Measurements from ENCODE around the gene SBF2.

The SBF2 gene

DNA sequence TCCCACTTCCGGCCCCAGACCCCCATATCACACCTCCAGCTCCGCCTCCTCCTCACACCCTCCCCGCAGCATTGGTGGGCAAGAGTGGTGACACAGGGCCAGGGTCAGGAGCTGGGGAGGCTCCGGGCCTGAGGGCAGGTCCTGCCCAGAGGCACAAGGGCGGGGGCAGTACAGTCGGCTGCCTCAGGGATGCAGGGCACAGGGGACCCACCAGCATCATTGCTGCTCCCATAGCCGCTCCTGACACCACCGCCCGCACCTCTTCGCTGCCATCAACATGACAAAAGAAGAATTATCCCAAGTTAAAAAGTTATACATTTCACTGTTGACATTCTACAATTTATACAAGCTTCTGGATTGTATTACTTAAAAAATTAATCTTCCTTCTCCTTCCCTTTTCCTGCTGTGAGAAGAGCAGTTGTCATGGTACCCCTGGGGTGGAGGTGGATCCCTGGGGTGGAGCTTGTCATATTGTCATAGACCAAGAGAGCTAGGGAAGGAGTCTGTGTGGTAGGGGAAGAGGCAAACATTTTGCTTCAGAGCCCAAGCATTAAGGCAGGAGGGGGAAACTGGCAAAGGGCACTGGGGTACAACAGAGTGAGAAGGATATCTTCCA lies 4.1 kb downstream of the SBF2 start:
- TF ChIP-seq CTCF (IDR thresholded peaks at IDR 0.05; ENCODE audit: low read depth, low read length): no peak
- in situ Hi-C loops (cut with HindIII; ENCODE audit: low sequenced_read_pairs): no loop called here
- H3K4me3 ChIP-seq (ENCODE audit: low read depth, low read length): no peak overlapping the region
- DNase-seq (ENCODE audit: low read depth, low spot score): no peak

- DNase-seq (ENCODE audit: low read depth, low spot score): no peak
- in situ Hi-C loops (cut with HindIII; ENCODE audit: low sequenced_read_pairs): no loop called here
- TF ChIP-seq CTCF (IDR thresholded peaks at IDR 0.05; ENCODE audit: low read depth, low read length): no peak
- no peak overlapping the region for H3K4me3 ChIP-seq (ENCODE audit: low read depth, low read length)
Measured at GRCh38 chr11:10288881-10289764, 4.9 kb downstream of the SBF2 start.

DNA sequence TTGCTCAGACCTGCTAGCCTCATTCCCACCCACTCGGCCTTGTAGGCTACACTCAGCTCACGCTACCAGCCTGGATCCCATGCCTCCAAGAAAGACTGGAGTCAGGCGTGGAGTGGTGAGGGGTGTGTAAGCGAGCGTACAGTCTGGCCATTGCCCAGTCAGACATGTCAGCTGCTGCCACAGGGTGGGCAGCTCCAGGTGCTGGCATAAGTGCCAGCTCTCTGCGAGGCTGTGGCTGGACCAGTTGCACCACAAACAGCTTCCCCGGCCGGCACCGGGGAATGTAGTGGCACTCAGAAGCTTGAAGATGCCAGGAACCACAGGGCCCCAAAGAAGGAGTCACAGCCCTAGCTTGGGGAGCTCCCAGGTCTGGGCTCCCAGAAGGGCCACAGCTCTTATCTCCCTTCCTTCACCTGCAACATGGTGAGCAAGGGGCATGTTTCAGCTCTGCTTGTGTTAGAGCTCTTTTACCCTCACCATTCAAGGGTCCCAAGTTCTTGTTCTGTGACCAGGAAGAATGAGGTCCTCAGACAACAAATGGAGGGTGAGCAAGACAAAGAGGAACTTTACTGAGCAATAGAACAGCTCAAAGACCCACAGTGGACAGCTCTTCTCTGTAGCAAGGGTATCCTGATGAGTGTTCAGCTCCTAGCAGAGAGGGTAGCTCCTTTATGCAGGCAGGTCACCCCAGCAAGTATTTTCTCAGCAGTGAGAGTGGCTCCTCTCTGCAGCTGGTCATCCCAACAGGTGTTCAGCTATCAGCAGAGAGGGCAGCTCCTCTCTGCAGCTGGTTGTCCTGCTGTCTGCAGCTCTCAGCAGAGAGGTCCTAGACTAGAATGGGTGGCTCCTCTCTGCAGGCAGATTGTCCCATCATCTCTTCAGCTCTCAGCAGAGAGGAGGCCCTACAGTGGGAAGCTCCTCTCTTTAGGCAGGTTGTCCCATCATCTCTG lies 6.0 kb downstream of the SBF2 start:
- no peak for DNase-seq (ENCODE audit: low read depth, low spot score)
- no peak for TF ChIP-seq CTCF (IDR thresholded peaks at IDR 0.05; ENCODE audit: low read depth, low read length)
- no peak overlapping the region for H3K4me3 ChIP-seq (ENCODE audit: low read depth, low read length)
- in situ Hi-C loops (cut with HindIII; ENCODE audit: low sequenced_read_pairs): no loop called here

- no peak overlapping the region for H3K4me3 ChIP-seq (ENCODE audit: low read depth, low read length)
- TF ChIP-seq CTCF (IDR thresholded peaks at IDR 0.05; ENCODE audit: low read depth, low read length): no peak
- no peak for DNase-seq (ENCODE audit: low read depth, low spot score)
- in situ Hi-C loops (cut with HindIII; ENCODE audit: low sequenced_read_pairs): no loop called here
Measured at GRCh38 chr11:10287140-10287539, 6.9 kb downstream of the SBF2 start.

- TF ChIP-seq CTCF (IDR thresholded peaks at IDR 0.05; ENCODE audit: low read depth, low read length): no peak
- in situ Hi-C loops (cut with HindIII; ENCODE audit: low sequenced_read_pairs): no loop called here
- H3K4me3 ChIP-seq (ENCODE audit: low read depth, low read length): no peak overlapping the region
- DNase-seq (ENCODE audit: low read depth, low spot score): no peak
Measured at GRCh38 chr11:10285148-10285802, 8.7 kb downstream of the SBF2 start.

DNA sequence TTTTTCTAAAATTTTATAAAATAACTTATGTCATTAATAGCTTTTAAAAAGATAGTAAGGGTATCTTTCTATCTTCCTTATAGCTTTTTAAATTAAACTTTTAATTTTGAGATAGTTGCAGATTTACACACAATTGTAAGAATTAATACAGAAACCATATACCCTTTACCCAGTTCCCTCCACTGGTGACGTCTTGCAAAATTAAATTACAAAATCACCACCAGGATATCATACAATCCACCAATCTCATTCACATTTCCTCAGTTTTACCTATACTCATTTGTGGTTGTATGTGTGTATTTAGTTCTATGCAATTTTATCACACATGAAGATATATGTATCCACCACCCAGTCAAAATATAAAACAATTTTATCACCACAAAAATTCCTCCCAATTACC lies 10.0 kb downstream of the SBF2 start:
- TF ChIP-seq CTCF (IDR thresholded peaks at IDR 0.05; ENCODE audit: low read depth, low read length): no peak
- no peak overlapping the region for H3K4me3 ChIP-seq (ENCODE audit: low read depth, low read length)
- in situ Hi-C loops (cut with HindIII; ENCODE audit: low sequenced_read_pairs): no loop called here
- no peak for DNase-seq (ENCODE audit: low read depth, low spot score)

Measured in astrocyte of the spinal cord (primary cell).